SU-DHL-6 (cell line): ENCODE measurements around the gene EIF3C.
"Not testable (repeated sequence)": the region's sequence is repeated elsewhere in the genome, so short reads cannot be mapped to it uniquely, and the experiment has no call there.

Source experiments
- EZH2phosphoT487 ChIP-seq: fragments of 200-600 bp; sonication (generic), shearing (Covaris generic); conservative IDR thresholded peaks from 2 replicates; pipeline ENCODE4 v1.6.1; 2018; ENCODE audit warnings: mild to moderate bottlenecking, antibody characterized with exemption, low read length, moderate library complexity, mixed read lengths
- TF ChIP-seq, protein P1 (sequence below): fragments of 200-600 bp; sonication (generic); IDR thresholded peaks from one replicate; pipeline ENCODE4 v1.5.1; 2017; ENCODE audit warnings: antibody characterized with exemption, mild to moderate bottlenecking, low read length, moderate library complexity; ENCODE audit not compliant: insufficient read depth, poor library complexity, severe bottlenecking

DNA sequence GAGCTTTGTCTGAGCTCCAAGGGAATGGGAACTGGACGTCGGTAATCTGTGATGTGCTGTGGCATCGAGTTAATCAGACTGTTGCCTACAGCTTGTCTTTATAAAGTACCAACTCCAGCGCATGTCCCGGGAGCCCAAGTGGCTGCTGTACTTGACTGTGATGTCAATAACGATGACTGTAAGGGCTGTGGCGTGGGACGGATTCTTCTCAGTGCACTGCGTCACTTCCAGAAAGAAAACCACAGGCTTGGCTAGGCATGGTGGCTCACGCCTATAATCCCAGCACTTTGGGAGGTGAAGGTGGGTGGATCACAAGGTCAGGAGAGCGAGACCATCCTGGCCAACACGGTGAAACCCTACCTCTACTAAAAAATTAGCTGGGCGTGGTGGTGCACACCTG is 21.8 kb upstream of the EIF3C start:
- not testable (repeated sequence) for TF ChIP-seq EZH2phosphoT487
- TF ChIP-seq, protein P1, sequence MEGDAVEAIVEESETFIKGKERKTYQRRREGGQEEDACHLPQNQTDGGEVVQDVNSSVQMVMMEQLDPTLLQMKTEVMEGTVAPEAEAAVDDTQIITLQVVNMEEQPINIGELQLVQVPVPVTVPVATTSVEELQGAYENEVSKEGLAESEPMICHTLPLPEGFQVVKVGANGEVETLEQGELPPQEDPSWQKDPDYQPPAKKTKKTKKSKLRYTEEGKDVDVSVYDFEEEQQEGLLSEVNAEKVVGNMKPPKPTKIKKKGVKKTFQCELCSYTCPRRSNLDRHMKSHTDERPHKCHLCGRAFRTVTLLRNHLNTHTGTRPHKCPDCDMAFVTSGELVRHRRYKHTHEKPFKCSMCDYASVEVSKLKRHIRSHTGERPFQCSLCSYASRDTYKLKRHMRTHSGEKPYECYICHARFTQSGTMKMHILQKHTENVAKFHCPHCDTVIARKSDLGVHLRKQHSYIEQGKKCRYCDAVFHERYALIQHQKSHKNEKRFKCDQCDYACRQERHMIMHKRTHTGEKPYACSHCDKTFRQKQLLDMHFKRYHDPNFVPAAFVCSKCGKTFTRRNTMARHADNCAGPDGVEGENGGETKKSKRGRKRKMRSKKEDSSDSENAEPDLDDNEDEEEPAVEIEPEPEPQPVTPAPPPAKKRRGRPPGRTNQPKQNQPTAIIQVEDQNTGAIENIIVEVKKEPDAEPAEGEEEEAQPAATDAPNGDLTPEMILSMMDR: not testable (repeated sequence)
